ENCODE results near the gene NEDD4L.
"Not testable (repeated sequence)": the region's sequence is repeated elsewhere in the genome, so short reads cannot be mapped to it uniquely, and the experiment has no call there.

The NEDD4L gene

GRCh38 chr18:58026857-58027256 lies 17.2 kb upstream of the NEDD4L start:
- DNase-seq (ENCODE audit: low read depth in 2 of 2), result no peak

- no peak for DNase-seq (ENCODE audit: low read depth in 2 of 2)
These were observed 16.7 kb upstream of the NEDD4L start for GRCh38 chr18:58027341-58027740.

- no peak for DNase-seq (ENCODE audit: low read depth in 2 of 2)
These were observed 15.8 kb upstream of the NEDD4L start for GRCh38 chr18:58028109-58028784.

GRCh38 chr18:58032233-58032632 lies 11.8 kb upstream of the NEDD4L start:
- DNase-seq (ENCODE audit: low read depth in 2 of 2), result no peak

GRCh38 chr18:58033216-58033615 lies 10.8 kb upstream of the NEDD4L start:
- DNase-seq (ENCODE audit: low read depth in 2 of 2), result no peak

GRCh38 chr18:58034370-58034769 lies 9.7 kb upstream of the NEDD4L start:
- DNase-seq (ENCODE audit: low read depth in 2 of 2), result no peak

- no peak for DNase-seq (ENCODE audit: low read depth in 2 of 2)
These were observed 6.9 kb upstream of the NEDD4L start for GRCh38 chr18:58037163-58037562.

- no peak for DNase-seq (ENCODE audit: low read depth in 2 of 2)
These were observed 6.0 kb upstream of the NEDD4L start for GRCh38 chr18:58038063-58038462.

- DNase-seq (ENCODE audit: low read depth in 2 of 2), result no peak
These were observed 2.4 kb upstream of the NEDD4L start for GRCh38 chr18:58041633-58042032.

- DNase-seq (ENCODE audit: low read depth in 2 of 2), result no peak
These were observed 1.1 kb upstream of the NEDD4L start for GRCh38 chr18:58042826-58043490.

- DNase-seq (ENCODE audit: low read depth in 2 of 2), result no peak
These were observed 580 bp downstream of the NEDD4L start for GRCh38 chr18:58044370-58045241.

- DNase-seq (ENCODE audit: low read depth in 2 of 2), result no peak
These were observed 1.4 kb downstream of the NEDD4L start for GRCh38 chr18:58045242-58046092.

GRCh38 chr18:58046093-58046793 lies 2.2 kb downstream of the NEDD4L start:
- no peak for DNase-seq (ENCODE audit: low read depth in 2 of 2)

GRCh38 chr18:58046794-58047555 lies 2.9 kb downstream of the NEDD4L start:
- DNase-seq (ENCODE audit: low read depth in 2 of 2), result no peak

GRCh38 chr18:58047556-58047882 lies 3.5 kb downstream of the NEDD4L start:
- no peak for DNase-seq (ENCODE audit: low read depth in 2 of 2)

GRCh38 chr18:58048081-58048642 lies 4.1 kb downstream of the NEDD4L start:
- DNase-seq (ENCODE audit: low read depth in 2 of 2), result no peak

GRCh38 chr18:58049000-58049688 lies 5.1 kb downstream of the NEDD4L start:
- no peak for DNase-seq (ENCODE audit: low read depth in 2 of 2)

- DNase-seq (ENCODE audit: low read depth in 2 of 2), result not testable (repeated sequence)
These were observed 6.9 kb downstream of the NEDD4L start for GRCh38 chr18:58050963-58051362.

- DNase-seq (ENCODE audit: low read depth in 2 of 2), result no peak
These were observed 7.9 kb downstream of the NEDD4L start for GRCh38 chr18:58051765-58052460.
